ENCODE data around the gene MX2. TPM values are rescaled to one million over a fixed set of nuclear protein-coding genes. Genes with fewer than 3 reads are reported as not detected.

The MX2 gene
- total and polyA plus RNA-seq, 2 of the 8 experiments (the other 6 are each of a cell fraction or from before 2014, with no cell fraction given) = 3.1 to 8.9 TPM

DNA sequence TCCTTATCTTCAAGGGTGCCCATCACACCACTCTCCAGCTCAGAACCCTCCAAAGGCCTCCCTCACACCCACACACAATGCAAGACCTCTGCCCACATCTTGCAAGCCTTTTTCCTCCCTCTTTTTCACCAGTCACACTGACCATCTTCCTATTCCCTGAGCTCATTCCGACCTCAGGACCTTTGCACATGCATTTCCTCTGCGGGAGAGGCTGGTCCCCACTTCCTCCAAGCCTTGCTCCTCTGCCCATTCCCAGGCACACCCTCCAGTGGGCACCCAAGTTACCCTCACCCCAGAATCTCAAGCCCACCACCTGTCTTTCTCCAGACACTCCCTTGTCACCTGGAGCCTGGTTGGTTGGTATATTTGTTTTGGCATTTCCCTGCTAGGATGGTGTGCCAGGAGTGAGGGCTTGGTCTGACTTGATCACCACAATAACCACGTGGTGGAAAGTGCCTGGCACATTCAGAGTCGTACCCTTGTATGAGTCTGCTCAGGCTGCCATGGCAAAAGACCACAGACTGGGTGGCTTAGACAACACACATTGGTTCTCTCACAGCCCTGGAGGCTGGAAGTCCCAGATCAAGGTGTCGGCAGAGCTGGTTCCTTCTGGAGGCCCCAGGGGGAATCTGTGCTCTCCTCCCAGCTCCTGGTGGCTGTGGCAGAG lies 13.2 kb downstream of the MX2 start (continued):
- TF ChIP-seq, protein P1, sequence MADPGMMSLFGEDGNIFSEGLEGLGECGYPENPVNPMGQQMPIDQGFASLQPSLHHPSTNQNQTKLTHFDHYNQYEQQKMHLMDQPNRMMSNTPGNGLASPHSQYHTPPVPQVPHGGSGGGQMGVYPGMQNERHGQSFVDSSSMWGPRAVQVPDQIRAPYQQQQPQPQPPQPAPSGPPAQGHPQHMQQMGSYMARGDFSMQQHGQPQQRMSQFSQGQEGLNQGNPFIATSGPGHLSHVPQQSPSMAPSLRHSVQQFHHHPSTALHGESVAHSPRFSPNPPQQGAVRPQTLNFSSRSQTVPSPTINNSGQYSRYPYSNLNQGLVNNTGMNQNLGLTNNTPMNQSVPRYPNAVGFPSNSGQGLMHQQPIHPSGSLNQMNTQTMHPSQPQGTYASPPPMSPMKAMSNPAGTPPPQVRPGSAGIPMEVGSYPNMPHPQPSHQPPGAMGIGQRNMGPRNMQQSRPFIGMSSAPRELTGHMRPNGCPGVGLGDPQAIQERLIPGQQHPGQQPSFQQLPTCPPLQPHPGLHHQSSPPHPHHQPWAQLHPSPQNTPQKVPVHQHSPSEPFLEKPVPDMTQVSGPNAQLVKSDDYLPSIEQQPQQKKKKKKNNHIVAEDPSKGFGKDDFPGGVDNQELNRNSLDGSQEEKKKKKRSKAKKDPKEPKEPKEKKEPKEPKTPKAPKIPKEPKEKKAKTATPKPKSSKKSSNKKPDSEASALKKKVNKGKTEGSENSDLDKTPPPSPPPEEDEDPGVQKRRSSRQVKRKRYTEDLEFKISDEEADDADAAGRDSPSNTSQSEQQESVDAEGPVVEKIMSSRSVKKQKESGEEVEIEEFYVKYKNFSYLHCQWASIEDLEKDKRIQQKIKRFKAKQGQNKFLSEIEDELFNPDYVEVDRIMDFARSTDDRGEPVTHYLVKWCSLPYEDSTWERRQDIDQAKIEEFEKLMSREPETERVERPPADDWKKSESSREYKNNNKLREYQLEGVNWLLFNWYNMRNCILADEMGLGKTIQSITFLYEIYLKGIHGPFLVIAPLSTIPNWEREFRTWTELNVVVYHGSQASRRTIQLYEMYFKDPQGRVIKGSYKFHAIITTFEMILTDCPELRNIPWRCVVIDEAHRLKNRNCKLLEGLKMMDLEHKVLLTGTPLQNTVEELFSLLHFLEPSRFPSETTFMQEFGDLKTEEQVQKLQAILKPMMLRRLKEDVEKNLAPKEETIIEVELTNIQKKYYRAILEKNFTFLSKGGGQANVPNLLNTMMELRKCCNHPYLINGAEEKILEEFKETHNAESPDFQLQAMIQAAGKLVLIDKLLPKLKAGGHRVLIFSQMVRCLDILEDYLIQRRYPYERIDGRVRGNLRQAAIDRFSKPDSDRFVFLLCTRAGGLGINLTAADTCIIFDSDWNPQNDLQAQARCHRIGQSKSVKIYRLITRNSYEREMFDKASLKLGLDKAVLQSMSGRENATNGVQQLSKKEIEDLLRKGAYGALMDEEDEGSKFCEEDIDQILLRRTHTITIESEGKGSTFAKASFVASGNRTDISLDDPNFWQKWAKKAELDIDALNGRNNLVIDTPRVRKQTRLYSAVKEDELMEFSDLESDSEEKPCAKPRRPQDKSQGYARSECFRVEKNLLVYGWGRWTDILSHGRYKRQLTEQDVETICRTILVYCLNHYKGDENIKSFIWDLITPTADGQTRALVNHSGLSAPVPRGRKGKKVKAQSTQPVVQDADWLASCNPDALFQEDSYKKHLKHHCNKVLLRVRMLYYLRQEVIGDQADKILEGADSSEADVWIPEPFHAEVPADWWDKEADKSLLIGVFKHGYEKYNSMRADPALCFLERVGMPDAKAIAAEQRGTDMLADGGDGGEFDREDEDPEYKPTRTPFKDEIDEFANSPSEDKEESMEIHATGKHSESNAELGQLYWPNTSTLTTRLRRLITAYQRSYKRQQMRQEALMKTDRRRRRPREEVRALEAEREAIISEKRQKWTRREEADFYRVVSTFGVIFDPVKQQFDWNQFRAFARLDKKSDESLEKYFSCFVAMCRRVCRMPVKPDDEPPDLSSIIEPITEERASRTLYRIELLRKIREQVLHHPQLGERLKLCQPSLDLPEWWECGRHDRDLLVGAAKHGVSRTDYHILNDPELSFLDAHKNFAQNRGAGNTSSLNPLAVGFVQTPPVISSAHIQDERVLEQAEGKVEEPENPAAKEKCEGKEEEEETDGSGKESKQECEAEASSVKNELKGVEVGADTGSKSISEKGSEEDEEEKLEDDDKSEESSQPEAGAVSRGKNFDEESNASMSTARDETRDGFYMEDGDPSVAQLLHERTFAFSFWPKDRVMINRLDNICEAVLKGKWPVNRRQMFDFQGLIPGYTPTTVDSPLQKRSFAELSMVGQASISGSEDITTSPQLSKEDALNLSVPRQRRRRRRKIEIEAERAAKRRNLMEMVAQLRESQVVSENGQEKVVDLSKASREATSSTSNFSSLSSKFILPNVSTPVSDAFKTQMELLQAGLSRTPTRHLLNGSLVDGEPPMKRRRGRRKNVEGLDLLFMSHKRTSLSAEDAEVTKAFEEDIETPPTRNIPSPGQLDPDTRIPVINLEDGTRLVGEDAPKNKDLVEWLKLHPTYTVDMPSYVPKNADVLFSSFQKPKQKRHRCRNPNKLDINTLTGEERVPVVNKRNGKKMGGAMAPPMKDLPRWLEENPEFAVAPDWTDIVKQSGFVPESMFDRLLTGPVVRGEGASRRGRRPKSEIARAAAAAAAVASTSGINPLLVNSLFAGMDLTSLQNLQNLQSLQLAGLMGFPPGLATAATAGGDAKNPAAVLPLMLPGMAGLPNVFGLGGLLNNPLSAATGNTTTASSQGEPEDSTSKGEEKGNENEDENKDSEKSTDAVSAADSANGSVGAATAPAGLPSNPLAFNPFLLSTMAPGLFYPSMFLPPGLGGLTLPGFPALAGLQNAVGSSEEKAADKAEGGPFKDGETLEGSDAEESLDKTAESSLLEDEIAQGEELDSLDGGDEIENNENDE (IDR thresholded peaks at IDR 0.05; ENCODE audit: insufficient replicate concordance, low read length) = no peak
- TF ChIP-seq, protein P2, sequence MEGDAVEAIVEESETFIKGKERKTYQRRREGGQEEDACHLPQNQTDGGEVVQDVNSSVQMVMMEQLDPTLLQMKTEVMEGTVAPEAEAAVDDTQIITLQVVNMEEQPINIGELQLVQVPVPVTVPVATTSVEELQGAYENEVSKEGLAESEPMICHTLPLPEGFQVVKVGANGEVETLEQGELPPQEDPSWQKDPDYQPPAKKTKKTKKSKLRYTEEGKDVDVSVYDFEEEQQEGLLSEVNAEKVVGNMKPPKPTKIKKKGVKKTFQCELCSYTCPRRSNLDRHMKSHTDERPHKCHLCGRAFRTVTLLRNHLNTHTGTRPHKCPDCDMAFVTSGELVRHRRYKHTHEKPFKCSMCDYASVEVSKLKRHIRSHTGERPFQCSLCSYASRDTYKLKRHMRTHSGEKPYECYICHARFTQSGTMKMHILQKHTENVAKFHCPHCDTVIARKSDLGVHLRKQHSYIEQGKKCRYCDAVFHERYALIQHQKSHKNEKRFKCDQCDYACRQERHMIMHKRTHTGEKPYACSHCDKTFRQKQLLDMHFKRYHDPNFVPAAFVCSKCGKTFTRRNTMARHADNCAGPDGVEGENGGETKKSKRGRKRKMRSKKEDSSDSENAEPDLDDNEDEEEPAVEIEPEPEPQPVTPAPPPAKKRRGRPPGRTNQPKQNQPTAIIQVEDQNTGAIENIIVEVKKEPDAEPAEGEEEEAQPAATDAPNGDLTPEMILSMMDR (IDR thresholded peaks at IDR 0.05; ENCODE audit: control extremely low read depth in 1 of 3, insufficient read depth in 1 of 3, low read depth in 1 of 3, low read length in 3 of 3) = no peak
- TF ChIP-seq GTF2F1 (IDR thresholded peaks at IDR 0.05; ENCODE audit: borderline replicate concordance, low read depth, low read length) (no peak), EGR1 (IDR thresholded peaks at IDR 0.05; ENCODE audit: borderline replicate concordance, low read depth, low read length) (no peak), SIN3A (conservative IDR thresholded peaks at IDR 0.05 in 1 of 2, IDR thresholded peaks at IDR 0.05 in 1 of 2; ENCODE audit: low read depth in 1 of 2, low read length in 2 of 2) (no peak), POLR2AphosphoS5 (IDR thresholded peaks at IDR 0.05; ENCODE audit: low read depth, low read length) (no peak), CHD2 (IDR thresholded peaks at IDR 0.05; ENCODE audit: low read length) (no peak), TAF7 (optimal IDR thresholded peaks at IDR 0.05; ENCODE audit: borderline replicate concordance, low read depth, low read length) (no peak)
